C1 segment of cervical spinal cord (tissue), 14 donors: ENCODE results near the gene ENPP1.
"Not testable (repeated sequence)": the region's sequence is repeated elsewhere in the genome, so short reads cannot be mapped to it uniquely, and the experiment has no call there.

Experiments used
- DNase-seq, 14 donors: peaks; one replicate each; lab custom pipeline; 2025; lab: John Stamatoyannopoulos, UW

The ENPP1 gene

GRCh38 chr6:131914967-131915751 is 107.3 kb downstream of the ENPP1 start:
- DNase-seq: peak in 6 of 14 donors; percentile 4 to 24 (median 16)

- not testable (repeated sequence) for DNase-seq
Observed at GRCh38 chr6:131916091-131916796, 108.4 kb downstream of the ENPP1 start.

GRCh38 chr6:131916847-131917246 is 109.0 kb downstream of the ENPP1 start:
- DNase-seq: no peak

- no peak for DNase-seq
Observed at GRCh38 chr6:131917318-131917717, 109.5 kb downstream of the ENPP1 start.

- no peak for DNase-seq
Observed at GRCh38 chr6:131917763-131918649, 110.2 kb downstream of the ENPP1 start.

GRCh38 chr6:131918650-131919355 is 111.0 kb downstream of the ENPP1 start:
- DNase-seq: no peak

GRCh38 chr6:131920656-131921055 is 112.8 kb downstream of the ENPP1 start:
- DNase-seq: no peak

GRCh38 chr6:131923356-131923755 is 115.5 kb downstream of the ENPP1 start:
- peak in 1 of 14 donors; percentile 11 for DNase-seq

GRCh38 chr6:131924881-131925474 is 117.2 kb downstream of the ENPP1 start:
- DNase-seq: peak in 1 of 14 donors; percentile 9

- no peak for DNase-seq
Observed at GRCh38 chr6:131929264-131929663, 121.4 kb downstream of the ENPP1 start.

- DNase-seq: no peak
Observed at GRCh38 chr6:131929976-131930375, 122.2 kb downstream of the ENPP1 start.

- DNase-seq: no peak
Observed at GRCh38 chr6:131931063-131931750, 123.4 kb downstream of the ENPP1 start.

- DNase-seq: no peak
Observed at GRCh38 chr6:131936156-131936555, 128.3 kb downstream of the ENPP1 start.

- no peak for DNase-seq
Observed at GRCh38 chr6:131937226-131937625, 129.4 kb downstream of the ENPP1 start.

- no peak for DNase-seq
Observed at GRCh38 chr6:131937703-131938631, 130.1 kb downstream of the ENPP1 start.
